ENCODE data around the gene SLC16A1. TPM values are rescaled to one million over a fixed set of nuclear protein-coding genes. Genes with fewer than 3 reads are reported as not detected.

Gene SLC16A1, protein sequence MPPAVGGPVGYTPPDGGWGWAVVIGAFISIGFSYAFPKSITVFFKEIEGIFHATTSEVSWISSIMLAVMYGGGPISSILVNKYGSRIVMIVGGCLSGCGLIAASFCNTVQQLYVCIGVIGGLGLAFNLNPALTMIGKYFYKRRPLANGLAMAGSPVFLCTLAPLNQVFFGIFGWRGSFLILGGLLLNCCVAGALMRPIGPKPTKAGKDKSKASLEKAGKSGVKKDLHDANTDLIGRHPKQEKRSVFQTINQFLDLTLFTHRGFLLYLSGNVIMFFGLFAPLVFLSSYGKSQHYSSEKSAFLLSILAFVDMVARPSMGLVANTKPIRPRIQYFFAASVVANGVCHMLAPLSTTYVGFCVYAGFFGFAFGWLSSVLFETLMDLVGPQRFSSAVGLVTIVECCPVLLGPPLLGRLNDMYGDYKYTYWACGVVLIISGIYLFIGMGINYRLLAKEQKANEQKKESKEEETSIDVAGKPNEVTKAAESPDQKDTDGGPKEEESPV
- 25.4 and 36.2 TPM in 2 replicates for total RNA-seq

DNA sequence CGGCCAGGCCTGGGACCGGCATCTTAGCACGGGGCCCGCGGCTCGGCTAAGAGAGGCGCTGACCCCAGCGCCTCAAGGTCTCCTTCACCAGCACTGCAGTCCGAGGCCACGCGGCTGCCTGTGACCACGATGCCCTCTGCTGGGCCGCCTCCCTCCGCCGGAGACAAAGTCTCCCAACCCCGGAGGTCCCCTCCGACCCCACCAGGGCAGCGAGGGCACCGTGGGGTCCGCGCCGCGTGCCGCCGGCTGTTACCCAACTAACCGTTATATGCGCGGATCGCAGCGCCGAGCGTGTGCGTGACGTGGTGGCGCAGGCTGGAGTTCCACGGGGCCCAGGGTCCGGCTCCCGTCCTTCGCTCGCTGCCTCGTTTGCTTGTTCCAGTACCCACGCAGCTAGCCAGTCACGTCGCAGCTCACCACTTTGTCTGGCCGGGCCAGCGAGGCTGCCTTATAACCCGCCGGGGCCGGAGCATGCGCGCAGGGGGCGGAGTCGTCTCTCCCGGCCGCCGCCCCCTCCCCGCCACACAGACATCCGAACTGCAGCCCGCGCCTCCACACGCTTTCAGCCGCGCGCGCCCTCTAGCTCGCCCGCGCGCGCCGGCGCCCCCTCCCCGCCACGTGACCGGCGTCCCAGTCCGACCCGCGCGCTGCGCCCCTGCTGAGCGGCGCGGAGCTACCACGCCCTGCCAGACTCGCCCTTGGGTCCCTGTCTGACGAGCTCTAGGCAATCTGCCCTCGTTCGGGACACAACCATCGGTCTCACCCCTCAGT lies at the start of gene SLC16A1:
SLC16A1 (minus strand) TSS at position 424 of the 771 bp plus-strand sequence. CDS start 26,888 bp downstream, outside the sequence.

Other genes with a start within 250 kb of the SLC16A1 start
- gene RHOC, start 249.1 kb downstream of the SLC16A1 start, total RNA-seq = 885 and 1,082 TPM in 2 replicates
- gene PPM1J, start 240.9 kb downstream of the SLC16A1 start, total RNA-seq = 0.50 and 0.53 TPM in 2 replicates
- 10.6 and 10.7 TPM in 2 replicates for gene LRIG2, start 117.0 kb upstream of the SLC16A1 start, total RNA-seq

Measured in aortic smooth muscle cell (primary cell).